Stimulated activated CD4-positive, alpha-beta T cell treated with anti-CD3 and anti-CD28 coated beads, TNF-alpha, amount 100 ng/mL, for 48 hours (primary cell): ENCODE results near the gene FCGR3B.
"Not testable (repeated sequence)": the region's sequence is repeated elsewhere in the genome, so short reads cannot be mapped to it uniquely, and the experiment has no call there.

Source experiments
- DNase-seq, 3 donors: peaks; one replicate each; pipeline ENCODE4 v3.0.0-alpha.2; 2020; ENCODE audit warnings: low read depth in 3 of 3

FCGR3B gene

DNA sequence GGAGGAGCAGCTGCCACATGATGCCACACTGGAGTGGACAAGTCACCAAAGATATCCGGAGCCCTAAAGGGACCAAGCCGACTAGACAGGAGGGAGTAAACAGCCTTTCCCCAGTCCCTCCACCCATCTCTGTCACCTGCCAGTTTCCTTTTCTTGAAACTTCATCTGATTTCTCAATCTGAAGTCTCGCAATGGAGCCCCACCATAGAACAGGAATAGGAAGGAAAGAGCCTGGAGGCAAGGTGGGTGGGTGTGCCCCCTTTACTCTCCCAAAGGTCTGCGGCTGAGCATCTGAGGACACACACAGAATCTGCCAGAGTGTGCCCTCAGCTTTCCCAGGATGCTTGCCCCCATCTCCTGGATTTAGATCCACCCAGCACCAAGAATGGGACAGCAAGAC, at the start of gene FCGR3B:
TSS of gene FCGR3B (minus strand) at position 101 of the 400 bp plus-strand sequence. CDS start at position 19, 82 bp downstream.
- DNase-seq, result no peak

DNA sequence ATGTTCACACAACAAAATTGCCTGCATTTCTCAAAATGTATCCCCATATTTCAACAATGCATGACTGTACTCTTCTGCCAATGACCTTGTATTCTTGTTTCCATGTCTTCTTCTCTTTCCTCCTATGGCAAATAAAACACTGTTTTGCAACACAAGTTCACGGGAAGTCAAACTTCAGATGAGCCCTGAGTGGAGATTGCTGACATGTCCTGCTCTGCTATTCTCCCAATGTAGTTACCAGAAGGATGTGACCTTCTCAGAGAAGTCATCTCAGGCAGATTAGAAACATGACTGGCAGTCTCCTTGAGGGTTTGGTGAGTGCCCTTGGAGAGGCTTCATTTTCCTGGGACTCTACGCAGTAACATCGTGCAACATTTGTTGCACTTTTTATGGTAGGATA, 47.5 kb upstream of the FCGR3B start:
- DNase-seq, result no peak

GRCh38 chr1:161676958-161677689, 46.1 kb upstream of the FCGR3B start:
- DNase-seq, result no peak

- no peak for DNase-seq
Observed at GRCh38 chr1:161676441-161676840, 45.5 kb upstream of the FCGR3B start.

DNA sequence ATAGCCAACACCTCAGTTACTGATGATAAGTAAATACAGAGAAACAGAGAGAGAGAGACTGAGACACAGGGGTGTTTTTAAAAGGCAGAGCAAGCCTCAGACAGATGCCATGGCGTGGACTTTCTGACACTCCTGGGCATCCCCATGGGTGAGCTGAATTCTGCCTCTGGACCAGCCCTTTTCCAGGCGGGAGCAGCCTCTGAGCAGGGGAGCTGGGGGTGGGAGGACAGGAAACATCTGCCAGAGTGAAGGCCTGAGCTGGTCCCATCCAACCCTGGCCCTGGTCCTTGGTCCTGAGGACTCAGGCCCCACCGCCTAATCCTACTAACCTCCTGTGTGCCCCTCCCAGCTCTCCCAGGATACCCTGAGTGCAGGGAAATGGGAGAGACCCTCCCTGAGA, 43.9 kb upstream of the FCGR3B start:
- not testable (repeated sequence) for DNase-seq

DNA sequence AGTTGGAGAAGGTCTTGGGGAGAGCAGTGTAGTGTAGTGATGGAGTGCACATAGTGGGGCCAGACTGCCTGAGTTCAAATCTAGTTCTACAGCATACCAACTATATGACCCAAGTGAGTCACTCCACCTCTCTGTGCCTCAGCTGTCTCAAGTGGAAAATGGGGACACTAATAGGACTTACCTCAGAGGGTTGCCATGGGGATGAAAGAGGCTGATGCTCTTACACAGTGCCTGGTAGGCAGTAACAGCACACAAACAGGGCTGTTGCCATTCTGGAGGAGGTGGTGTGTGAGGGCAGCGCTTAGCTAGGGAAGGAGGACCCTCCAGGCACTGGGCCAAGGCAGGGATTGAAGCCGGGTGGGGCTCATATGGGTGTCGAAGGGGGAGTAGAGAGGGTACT, 43.5 kb upstream of the FCGR3B start:
- not testable (repeated sequence) for DNase-seq

GRCh38 chr1:161673437-161673836, 42.5 kb upstream of the FCGR3B start:
- DNase-seq, result not testable (repeated sequence)

- not testable (repeated sequence) for DNase-seq
Observed at GRCh38 chr1:161671045-161672020, 40.4 kb upstream of the FCGR3B start.

DNA sequence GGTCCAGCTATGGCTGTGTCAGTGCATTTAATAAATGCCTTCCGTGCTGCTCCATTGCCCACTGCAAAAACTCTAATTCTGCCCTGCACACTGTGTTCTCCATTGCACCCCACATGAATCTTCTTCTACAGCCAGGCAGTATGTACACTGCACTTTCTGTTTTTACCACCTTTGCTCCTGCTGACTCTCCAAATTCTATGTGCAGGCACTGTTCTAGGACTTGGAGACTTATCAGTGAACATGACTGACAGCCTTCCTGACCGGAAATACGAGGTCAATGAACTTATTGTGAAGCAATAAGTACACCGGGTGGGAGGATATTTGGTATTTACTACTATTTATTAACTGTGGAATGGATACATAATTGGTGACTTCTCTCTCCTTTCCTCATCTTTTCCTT, 33.7 kb upstream of the FCGR3B start:
- DNase-seq, result not testable (repeated sequence)

GRCh38 chr1:161663569-161663968, 32.6 kb upstream of the FCGR3B start:
- not testable (repeated sequence) for DNase-seq

- DNase-seq, result not testable (repeated sequence)
Observed at GRCh38 chr1:161662684-161663339, 31.8 kb upstream of the FCGR3B start, which contains the start of gene FCGR2B. Gene FCGR2B, plus strand, starts transcription at chr1:161663143. Its CDS starts 99 bp downstream, at chr1:161663242.

- not testable (repeated sequence) for DNase-seq
Observed at GRCh38 chr1:161661660-161662311, 30.8 kb upstream of the FCGR3B start.

DNA sequence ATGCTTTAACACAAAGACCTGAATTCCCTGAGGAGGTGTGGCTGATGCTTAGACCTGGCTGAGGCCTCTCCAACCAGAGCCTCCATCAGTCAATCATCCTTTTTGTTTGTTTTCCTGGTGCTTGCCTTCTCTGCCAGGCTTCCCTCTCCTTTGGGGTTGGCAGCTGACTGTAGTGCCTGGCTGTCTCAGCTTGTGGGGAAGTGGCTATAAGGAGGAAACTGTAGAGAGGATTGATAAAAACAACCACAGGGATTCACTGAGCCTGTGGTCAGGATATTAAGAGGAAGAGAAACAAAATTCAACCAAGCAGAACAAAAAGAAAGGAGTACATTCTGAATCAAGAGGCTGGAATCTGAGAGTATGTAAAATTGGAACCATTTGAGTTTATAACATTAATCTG, 27.5 kb upstream of the FCGR3B start:
- DNase-seq, result not testable (repeated sequence)

- not testable (repeated sequence) for DNase-seq
Observed at GRCh38 chr1:161653971-161654370, 23.0 kb upstream of the FCGR3B start.

GRCh38 chr1:161653541-161653940, 22.6 kb upstream of the FCGR3B start:
- DNase-seq, result not testable (repeated sequence)

- not testable (repeated sequence) for DNase-seq
Observed at GRCh38 chr1:161647507-161648360, 16.8 kb upstream of the FCGR3B start.

- not testable (repeated sequence) for DNase-seq
Observed at GRCh38 chr1:161644855-161645254, 13.9 kb upstream of the FCGR3B start.

GRCh38 chr1:161643481-161644208, 12.7 kb upstream of the FCGR3B start:
- DNase-seq, result not testable (repeated sequence)

DNA sequence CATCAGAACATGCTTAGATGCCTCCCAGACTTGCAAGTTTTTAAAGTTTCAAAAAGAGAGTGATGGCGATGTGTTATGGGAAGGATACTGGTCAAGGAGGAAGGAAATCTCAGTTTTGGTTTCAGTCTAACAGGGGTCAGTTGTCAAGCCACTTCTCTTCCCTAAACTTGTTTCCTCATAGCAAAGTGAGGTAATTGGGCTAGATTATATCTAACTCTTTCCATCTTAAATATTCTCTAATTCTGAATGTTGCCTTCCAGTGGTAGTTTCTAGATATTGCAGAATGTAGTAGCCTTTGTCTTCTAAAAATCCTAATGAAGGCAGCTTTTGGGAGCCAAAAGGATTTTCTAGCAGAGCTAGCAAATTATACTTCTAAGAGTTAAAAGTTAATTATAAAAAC, 11.7 kb upstream of the FCGR3B start:
- DNase-seq, result not testable (repeated sequence)

DNA sequence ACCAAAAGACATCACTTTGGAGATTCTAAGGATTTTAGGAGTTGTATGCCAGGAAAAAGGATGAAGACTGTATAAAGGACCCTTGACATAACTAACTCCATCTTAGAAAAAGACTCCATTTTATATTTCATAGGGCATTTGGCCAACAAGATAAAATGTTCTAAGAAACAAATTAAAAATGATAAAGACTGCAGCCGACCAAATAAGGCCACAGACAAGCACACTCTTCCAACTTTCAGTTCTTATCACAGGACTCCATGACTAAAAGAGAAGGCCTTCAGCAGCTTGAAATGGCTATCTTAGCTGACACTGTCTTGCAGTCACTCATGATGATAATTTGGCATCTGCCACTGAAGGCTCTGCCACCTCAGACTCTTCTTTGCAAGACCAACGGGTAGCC, 8.2 kb upstream of the FCGR3B start:
- DNase-seq, result not testable (repeated sequence)
